Activated naive CD4-positive, alpha-beta T cell treated with anti-CD3 and anti-CD28 coated beads, Interleukin-2, amount 10 ng/mL, durations not matched to agents 7 days and 5 days (primary cell): ENCODE results near the gene TNXB.
"Not testable (repeated sequence)": the region's sequence is repeated elsewhere in the genome, so short reads cannot be mapped to it uniquely, and the experiment has no call there.

Source experiments
- CTCF ChIA-PET: fragments of 350-600 bp; sonication (Branson Sonifier 250); formaldehyde crosslinking; loops from one replicate; lab custom pipeline; 2021; ENCODE audit warnings: antibody characterized with exemption; lab: Charles Lee
- DNase-seq: peaks from one replicate; pipeline ENCODE4 v3.0.0-alpha.2; 2020
- H3K27ac Mint-ChIP-seq: one replicate; pipeline ENCODE4 v1.8.0; 2021; ENCODE audit warnings: mild to moderate bottlenecking, moderate library complexity, mixed read lengths
- H3K27me3 Mint-ChIP-seq: one replicate; pipeline ENCODE4 v1.8.0; 2021; ENCODE audit warnings: mild to moderate bottlenecking, mixed read lengths
- H3K36me3 Mint-ChIP-seq: one replicate; pipeline ENCODE4 v1.8.0; 2021; ENCODE audit warnings: mixed read lengths
- H3K4me1 Mint-ChIP-seq: one replicate; pipeline ENCODE4 v1.8.0; 2021; ENCODE audit warnings: mixed read lengths
- H3K4me3 Mint-ChIP-seq: one replicate; pipeline ENCODE4 v1.8.0; 2021; ENCODE audit warnings: mild to moderate bottlenecking, moderate library complexity, mixed read lengths
- H3K9me3 Mint-ChIP-seq: one replicate; pipeline ENCODE4 v1.8.0; 2021; ENCODE audit warnings: mixed read lengths

Gene TNXB

GRCh38 chr6:32004864-32005537 lies 104.1 kb downstream of the TNXB start:
- H3K9me3 Mint-ChIP-seq, H3K4me3 Mint-ChIP-seq, H3K27ac Mint-ChIP-seq, H3K36me3 Mint-ChIP-seq, CTCF ChIA-PET, H3K4me1 Mint-ChIP-seq, H3K27me3 Mint-ChIP-seq: not testable (repeated sequence)
- peak; percentile 16 for DNase-seq

- H3K36me3 Mint-ChIP-seq, H3K4me3 Mint-ChIP-seq, H3K4me1 Mint-ChIP-seq, H3K27ac Mint-ChIP-seq, CTCF ChIA-PET, DNase-seq, H3K9me3 Mint-ChIP-seq, H3K27me3 Mint-ChIP-seq: not testable (repeated sequence)
Observed at GRCh38 chr6:32004393-32004792, 104.7 kb downstream of the TNXB start.

- H3K36me3 Mint-ChIP-seq, H3K9me3 Mint-ChIP-seq, CTCF ChIA-PET, H3K4me1 Mint-ChIP-seq, DNase-seq, H3K27me3 Mint-ChIP-seq, H3K27ac Mint-ChIP-seq, H3K4me3 Mint-ChIP-seq: not testable (repeated sequence)
Observed at GRCh38 chr6:32003301-32003700, 105.8 kb downstream of the TNXB start.

GRCh38 chr6:32002546-32003268 lies 106.4 kb downstream of the TNXB start:
- H3K4me3 Mint-ChIP-seq, H3K36me3 Mint-ChIP-seq, H3K9me3 Mint-ChIP-seq, H3K27me3 Mint-ChIP-seq, CTCF ChIA-PET, H3K27ac Mint-ChIP-seq, H3K4me1 Mint-ChIP-seq, DNase-seq: not testable (repeated sequence)

- CTCF ChIA-PET, H3K9me3 Mint-ChIP-seq, H3K27me3 Mint-ChIP-seq, H3K4me3 Mint-ChIP-seq, H3K36me3 Mint-ChIP-seq, H3K27ac Mint-ChIP-seq, H3K4me1 Mint-ChIP-seq, DNase-seq: not testable (repeated sequence)
Observed at GRCh38 chr6:31996385-31996784, 112.8 kb downstream of the TNXB start.

- H3K4me1 Mint-ChIP-seq, H3K27me3 Mint-ChIP-seq, H3K36me3 Mint-ChIP-seq, CTCF ChIA-PET, H3K27ac Mint-ChIP-seq, H3K9me3 Mint-ChIP-seq, H3K4me3 Mint-ChIP-seq, DNase-seq: not testable (repeated sequence)
Observed at GRCh38 chr6:31994421-31994820, 114.7 kb downstream of the TNXB start.
